Trophoblast cell (in vitro differentiated cells and primary cell): Measurements from ENCODE around the gene MKI67.

ENCODE experiments used
- DNase-seq, 2 donors: peaks; one replicate each; pipeline ENCODE4 v3.0.0-alpha.2; 2016
- H2AFZ ChIP-seq: 2 replicates; pipeline ENCODE4 v1.6.1; 2013; ENCODE audit warnings: low read length, moderate library complexity, mild to moderate bottlenecking; ENCODE audit not compliant: insufficient read depth, poor library complexity
- H2AK5ac ChIP-seq: 2 replicates; pipeline ENCODE4 v1.6.1; 2013; ENCODE audit warnings: mild to moderate bottlenecking, low read length
- H2BK120ac ChIP-seq: 2 replicates; pipeline ENCODE4 v1.6.1; 2013; ENCODE audit warnings: low read length, mild to moderate bottlenecking, moderate library complexity; ENCODE audit not compliant: insufficient read depth, poor library complexity
- H2BK12ac ChIP-seq: 2 replicates; pipeline ENCODE4 v1.6.1; 2013; ENCODE audit warnings: mild to moderate bottlenecking, low read length, moderate library complexity
- H2BK5ac ChIP-seq: 2 replicates; pipeline ENCODE4 v1.6.1; 2013; ENCODE audit warnings: low read length, low read depth, moderate library complexity, mild to moderate bottlenecking; ENCODE audit not compliant: poor library complexity
- H3K14ac ChIP-seq: 2 replicates; pipeline ENCODE4 v1.6.1; 2013; ENCODE audit warnings: mild to moderate bottlenecking, low read length
- H3K18ac ChIP-seq: 2 replicates; pipeline ENCODE4 v1.6.1; 2013; ENCODE audit warnings: mild to moderate bottlenecking, low read length
- H3K23ac ChIP-seq: 2 replicates; pipeline ENCODE4 v1.6.1; 2013; ENCODE audit warnings: low read length
- H3K27ac ChIP-seq: 2 replicates; pipeline ENCODE4 v1.5.1; 2013; ENCODE audit warnings: low read depth, mild to moderate bottlenecking, inconsistent platforms, low read length, moderate library complexity
- H3K27me3 ChIP-seq: 2 replicates; pipeline ENCODE4 v1.6.1; 2013; ENCODE audit warnings: inconsistent platforms, mild to moderate bottlenecking, low read length, moderate library complexity; ENCODE audit not compliant: insufficient read depth
- H3K36me3 ChIP-seq, 2 experiments: 1 replicate in 1 of 2; 2 replicates in 1 of 2; pipeline ENCODE4 v1.6.1; 2013; ENCODE audit warnings: low read length in 2 of 2, mild to moderate bottlenecking in 2 of 2, moderate library complexity in 1 of 2; ENCODE audit not compliant: insufficient read depth in 2 of 2, control insufficient read depth in 1 of 2
- H3K4ac ChIP-seq: 2 replicates; pipeline ENCODE4 v1.6.1; 2013; ENCODE audit warnings: low read depth, mild to moderate bottlenecking, low read length, moderate library complexity
- H3K4me1 ChIP-seq, 2 experiments: 1 replicate in 1 of 2; 2 replicates in 1 of 2; pipeline ENCODE4 v1.6.1; 2013; ENCODE audit warnings: low read length in 2 of 2, mild to moderate bottlenecking in 2 of 2, moderate library complexity in 1 of 2; ENCODE audit not compliant: insufficient read depth in 2 of 2, control insufficient read depth in 1 of 2
- H3K4me2 ChIP-seq: 2 replicates; pipeline ENCODE4 v1.6.1; 2013; ENCODE audit warnings: inconsistent platforms, mild to moderate bottlenecking, low read length, moderate library complexity
- H3K4me3 ChIP-seq: 2 replicates; pipeline ENCODE4 v1.5.1; 2013; ENCODE audit warnings: mild to moderate bottlenecking, low read depth, low read length, inconsistent platforms
- H3K79me1 ChIP-seq: one replicate; pipeline ENCODE4 v1.6.1; 2013; ENCODE audit warnings: low read length
- H3K79me2 ChIP-seq: 2 replicates; pipeline ENCODE4 v1.6.1; 2013; ENCODE audit warnings: low read length, mild to moderate bottlenecking; ENCODE audit not compliant: control insufficient read depth, insufficient read depth, poor library complexity
- H3K9ac ChIP-seq: 2 replicates; pipeline ENCODE4 v1.6.1; 2013; ENCODE audit warnings: mild to moderate bottlenecking, low read length
- H3K9me3 ChIP-seq: 2 replicates; pipeline ENCODE4 v1.6.1; 2013; ENCODE audit warnings: low read depth, mild to moderate bottlenecking, control low read depth, inconsistent platforms, low read length; ENCODE audit not compliant: insufficient read depth
- H4K12ac ChIP-seq: 2 replicates; pipeline ENCODE4 v1.6.1; 2013; ENCODE audit warnings: low read depth, mild to moderate bottlenecking, low read length, moderate library complexity
- H4K8ac ChIP-seq: 2 replicates; pipeline ENCODE4 v1.6.1; 2013; ENCODE audit warnings: low read depth, mild to moderate bottlenecking, low read length, moderate library complexity
- H4K91ac ChIP-seq: one replicate; pipeline ENCODE4 v1.6.1; 2013; ENCODE audit warnings: low read depth, mild to moderate bottlenecking, low read length, moderate library complexity
- WGBS: extraction: QIAGEN DNeasy Blood & Tissue Kit; methylation state at CpG from one replicate; pipeline ENCODE4 v1.1.7; 2013; ENCODE audit warnings: missing lambda C conversion rate; ENCODE audit not compliant: insufficient read length, insufficient coverage; ENCODE audit errors: extremely low coverage; 5-methylcytosine and 5-hydroxymethylcytosine counted together

The MKI67 gene

GRCh38 chr10:128114901-128115300, 11.3 kb downstream of the MKI67 start:
- H2BK5ac ChIP-seq: no peak overlapping the region
- H2BK12ac ChIP-seq: no peak overlapping the region
- no peak overlapping the region for H3K9ac ChIP-seq
- H2AFZ ChIP-seq: no peak overlapping the region
- H4K8ac ChIP-seq: no peak overlapping the region
- no CpG with 5 or more reads among the region's 2 CpGs for WGBS
- no peak overlapping the region for H3K23ac ChIP-seq
- H2AK5ac ChIP-seq: no peak overlapping the region
- H3K79me2 ChIP-seq: no peaks in the 10 kb centered on the region
- H3K27me3 ChIP-seq: no peaks in the 10 kb centered on the region
- H4K12ac ChIP-seq: no peak overlapping the region
- H3K14ac ChIP-seq: no peak overlapping the region
- H3K9me3 ChIP-seq: no peaks in the 10 kb centered on the region
- no peak overlapping the region for H3K4ac ChIP-seq
- no peak overlapping the region for H4K91ac ChIP-seq
- H3K4me3 ChIP-seq: no peak overlapping the region
- H2BK120ac ChIP-seq: no peak overlapping the region
- no peak for DNase-seq
- H3K27ac ChIP-seq: no peak overlapping the region
- H3K79me1 ChIP-seq: no peaks in the 10 kb centered on the region
- H3K4me2 ChIP-seq: no peak overlapping the region
- no peaks in the 10 kb centered on the region for H3K4me1 ChIP-seq
- H3K18ac ChIP-seq: no peak overlapping the region
- peaks cover 25 to 56% of the 10 kb centered on the region in 2 experiments for H3K36me3 ChIP-seq

DNA sequence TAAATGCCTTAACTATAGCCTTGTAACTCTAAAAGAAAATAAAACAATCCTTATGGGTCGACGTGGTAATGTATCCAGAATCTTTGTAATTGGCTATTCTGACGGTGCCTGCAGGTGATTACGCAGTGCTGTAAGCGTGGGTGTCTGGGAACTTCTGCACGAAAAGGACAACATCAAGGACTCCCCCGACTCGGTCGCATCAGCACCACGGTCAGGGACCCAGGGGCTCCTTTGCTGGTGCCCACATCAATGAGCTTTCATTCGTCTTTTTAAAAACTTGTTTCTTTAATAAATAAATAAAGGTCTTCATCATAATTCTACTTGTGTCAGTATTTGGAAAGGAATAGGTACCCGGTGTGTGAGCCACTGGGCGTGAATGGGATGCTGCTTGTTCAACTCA, 13.2 kb downstream of the MKI67 start:
- Histone ChIP-seq H3K23ac (no peak overlapping the region), H3K18ac (no peak overlapping the region), H2AFZ (no peak overlapping the region), H3K4ac (no peak overlapping the region), H3K9ac (no peak overlapping the region), H3K36me3 (peaks cover 32 to 67% of the 10 kb centered on the region in 2 experiments), H4K91ac (no peak overlapping the region), H3K27me3 (no peaks in the 10 kb centered on the region), H3K4me1 (no peaks in the 10 kb centered on the region), H3K79me1 (no peaks in the 10 kb centered on the region), H3K79me2 (no peaks in the 10 kb centered on the region), H2BK120ac (no peak overlapping the region), H2BK5ac (no peak overlapping the region), H2AK5ac (no peak overlapping the region), H3K14ac (no peak overlapping the region), H2BK12ac (no peak overlapping the region), H4K12ac (no peak overlapping the region), H4K8ac (no peak overlapping the region), H3K27ac (no peak overlapping the region), H3K4me2 (no peak overlapping the region), H3K4me3 (no peak overlapping the region), H3K9me3 (no peaks in the 10 kb centered on the region)
- WGBS: no CpG with 5 or more reads among the region's 13 CpGs
- no peak for DNase-seq

GRCh38 chr10:128111696-128112095, 14.5 kb downstream of the MKI67 start:
- H3K4me2 ChIP-seq: no peak overlapping the region
- H2BK5ac ChIP-seq: no peak overlapping the region
- H3K36me3 ChIP-seq: peaks cover 38 to 75% of the 10 kb centered on the region in 2 experiments
- H3K79me1 ChIP-seq: no peaks in the 10 kb centered on the region
- no peak overlapping the region for H3K18ac ChIP-seq
- no peak overlapping the region for H2BK12ac ChIP-seq
- no peak overlapping the region for H2AK5ac ChIP-seq
- no peak overlapping the region for H2BK120ac ChIP-seq
- H4K91ac ChIP-seq: no peak overlapping the region
- no peak overlapping the region for H4K8ac ChIP-seq
- no peaks in the 10 kb centered on the region for H3K4me1 ChIP-seq
- H2AFZ ChIP-seq: no peak overlapping the region
- no peak overlapping the region for H4K12ac ChIP-seq
- H3K9me3 ChIP-seq: no peaks in the 10 kb centered on the region
- no peak overlapping the region for H3K23ac ChIP-seq
- H3K27ac ChIP-seq: no peak overlapping the region
- no peaks in the 10 kb centered on the region for H3K27me3 ChIP-seq
- H3K4me3 ChIP-seq: no peak overlapping the region
- H3K4ac ChIP-seq: no peak overlapping the region
- H3K79me2 ChIP-seq: no peaks in the 10 kb centered on the region
- no peak overlapping the region for H3K14ac ChIP-seq
- no peak for DNase-seq
- no peak overlapping the region for H3K9ac ChIP-seq
- no CpG with 5 or more reads among the region's 6 CpGs for WGBS

- no peak overlapping the region for H2BK5ac ChIP-seq
- no peaks in the 10 kb centered on the region for H3K79me2 ChIP-seq
- no peak overlapping the region for H3K14ac ChIP-seq
- H3K4ac ChIP-seq: no peak overlapping the region
- WGBS: no CpG with 5 or more reads among the region's 3 CpGs
- no peak overlapping the region for H4K91ac ChIP-seq
- H4K12ac ChIP-seq: no peak overlapping the region
- H3K9me3 ChIP-seq: no peaks in the 10 kb centered on the region
- no peak overlapping the region for H3K27ac ChIP-seq
- no peak overlapping the region for H4K8ac ChIP-seq
- H2BK120ac ChIP-seq: no peak overlapping the region
- no peak overlapping the region for H2AK5ac ChIP-seq
- no peak overlapping the region for H3K9ac ChIP-seq
- H3K4me3 ChIP-seq: no peak overlapping the region
- H3K27me3 ChIP-seq: no peaks in the 10 kb centered on the region
- no peak overlapping the region for H3K23ac ChIP-seq
- H3K79me1 ChIP-seq: no peaks in the 10 kb centered on the region
- no peak overlapping the region for H2AFZ ChIP-seq
- no peak for DNase-seq
- no peak overlapping the region for H3K18ac ChIP-seq
- H3K4me1 ChIP-seq: no peaks in the 10 kb centered on the region
- H3K4me2 ChIP-seq: no peak overlapping the region
- H2BK12ac ChIP-seq: no peak overlapping the region
- H3K36me3 ChIP-seq: peaks cover 45 to 79% of the 10 kb centered on the region in 2 experiments
Observed at GRCh38 chr10:128110339-128110738, 15.9 kb downstream of the MKI67 start.
